GM12873 (cell line): ENCODE results near the gene NUPR2.

Experiments
- TF ChIP-seq, protein P1 (sequence below): IDR thresholded peaks from 2 replicates; pipeline ENCODE4 v1.5.1; 2012; ENCODE audit warnings: low read depth, mild to moderate bottlenecking, moderate library complexity, low read length, control low read depth; ENCODE audit not compliant: insufficient read depth; ENCODE audit errors: missing control alignments

NUPR2 gene

GRCh38 chr7:56087445-56087844 lies 28.8 kb downstream of the NUPR2 start:
- TF ChIP-seq, protein P1, sequence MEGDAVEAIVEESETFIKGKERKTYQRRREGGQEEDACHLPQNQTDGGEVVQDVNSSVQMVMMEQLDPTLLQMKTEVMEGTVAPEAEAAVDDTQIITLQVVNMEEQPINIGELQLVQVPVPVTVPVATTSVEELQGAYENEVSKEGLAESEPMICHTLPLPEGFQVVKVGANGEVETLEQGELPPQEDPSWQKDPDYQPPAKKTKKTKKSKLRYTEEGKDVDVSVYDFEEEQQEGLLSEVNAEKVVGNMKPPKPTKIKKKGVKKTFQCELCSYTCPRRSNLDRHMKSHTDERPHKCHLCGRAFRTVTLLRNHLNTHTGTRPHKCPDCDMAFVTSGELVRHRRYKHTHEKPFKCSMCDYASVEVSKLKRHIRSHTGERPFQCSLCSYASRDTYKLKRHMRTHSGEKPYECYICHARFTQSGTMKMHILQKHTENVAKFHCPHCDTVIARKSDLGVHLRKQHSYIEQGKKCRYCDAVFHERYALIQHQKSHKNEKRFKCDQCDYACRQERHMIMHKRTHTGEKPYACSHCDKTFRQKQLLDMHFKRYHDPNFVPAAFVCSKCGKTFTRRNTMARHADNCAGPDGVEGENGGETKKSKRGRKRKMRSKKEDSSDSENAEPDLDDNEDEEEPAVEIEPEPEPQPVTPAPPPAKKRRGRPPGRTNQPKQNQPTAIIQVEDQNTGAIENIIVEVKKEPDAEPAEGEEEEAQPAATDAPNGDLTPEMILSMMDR = no peak

DNA sequence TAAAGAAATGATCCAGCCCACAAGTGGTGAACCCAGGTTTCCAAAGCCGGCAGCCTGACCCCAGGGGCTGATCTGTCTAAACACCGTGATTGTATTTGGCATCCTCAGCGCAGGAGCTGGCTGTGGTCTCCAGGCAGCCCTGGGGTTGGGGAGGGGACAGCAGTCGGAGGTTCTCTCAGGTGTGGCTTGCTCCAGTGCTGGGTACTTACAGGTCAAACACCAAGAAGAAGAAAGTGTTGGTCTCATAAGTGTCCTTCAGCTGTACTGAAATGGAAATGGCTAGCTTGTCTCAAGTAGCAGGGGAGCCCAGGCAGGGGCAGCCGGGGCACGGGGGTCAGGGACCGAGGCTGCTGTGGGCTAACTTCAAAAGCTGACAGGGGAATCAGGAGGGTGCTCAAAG lies 29.5 kb downstream of the NUPR2 start:
- TF ChIP-seq, protein P1 = no peak

DNA sequence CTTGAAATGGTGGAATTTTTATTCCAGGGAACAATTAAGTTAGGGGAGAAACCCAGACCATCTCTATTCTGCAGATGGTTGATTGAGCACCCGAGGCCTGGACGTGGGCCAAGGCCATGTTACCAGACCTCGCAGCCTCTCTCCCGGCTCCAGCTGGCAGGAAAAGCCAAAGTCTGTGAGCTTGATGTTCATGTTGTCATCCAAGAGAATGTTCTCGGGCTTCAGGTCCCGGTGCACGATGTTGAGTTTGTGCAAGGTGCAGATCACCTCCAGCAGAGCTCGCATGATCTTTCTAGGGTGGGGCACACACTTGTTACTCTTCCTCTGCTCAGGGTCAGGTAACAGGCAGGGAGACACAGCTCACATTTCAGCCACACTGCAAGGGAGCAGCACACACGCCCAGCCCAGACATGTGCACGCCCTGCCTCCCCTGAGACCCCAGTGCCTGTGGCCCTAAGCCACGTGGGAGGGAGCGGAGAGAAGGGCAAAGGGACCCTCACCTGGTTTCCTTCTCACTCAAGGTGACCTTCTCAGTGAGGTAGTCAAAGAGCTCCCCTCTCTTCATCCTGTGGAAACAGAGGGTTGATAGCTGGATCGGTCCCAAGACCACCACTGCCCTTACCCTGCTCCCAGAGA lies 32.9 kb downstream of the NUPR2 start:
- TF ChIP-seq, protein P1 = no peak

GRCh38 chr7:56081626-56082340 lies 34.4 kb downstream of the NUPR2 start:
- TF ChIP-seq, protein P1 = no peak

- TF ChIP-seq, protein P1 = no peak
These were observed 36.6 kb downstream of the NUPR2 start for GRCh38 chr7:56079450-56080185.

DNA sequence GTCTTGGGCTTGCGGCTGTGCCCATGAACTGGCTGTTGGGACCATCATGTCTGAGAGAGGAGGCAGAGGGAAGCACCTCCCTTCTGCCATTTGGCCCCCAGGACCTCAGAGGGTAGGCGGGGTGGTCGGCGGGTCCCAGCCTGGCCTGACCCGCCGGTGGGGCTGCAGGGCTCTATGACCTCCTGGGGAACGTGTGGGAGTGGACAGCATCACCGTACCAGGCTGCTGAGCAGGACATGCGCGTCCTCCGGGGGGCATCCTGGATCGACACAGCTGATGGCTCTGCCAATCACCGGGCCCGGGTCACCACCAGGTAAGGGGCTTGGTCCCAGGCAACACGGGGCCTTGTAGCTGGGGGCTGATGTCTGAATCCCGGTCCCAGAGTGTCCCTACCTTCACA lies 38.0 kb downstream of the NUPR2 start:
- TF ChIP-seq, protein P1 = no peak

DNA sequence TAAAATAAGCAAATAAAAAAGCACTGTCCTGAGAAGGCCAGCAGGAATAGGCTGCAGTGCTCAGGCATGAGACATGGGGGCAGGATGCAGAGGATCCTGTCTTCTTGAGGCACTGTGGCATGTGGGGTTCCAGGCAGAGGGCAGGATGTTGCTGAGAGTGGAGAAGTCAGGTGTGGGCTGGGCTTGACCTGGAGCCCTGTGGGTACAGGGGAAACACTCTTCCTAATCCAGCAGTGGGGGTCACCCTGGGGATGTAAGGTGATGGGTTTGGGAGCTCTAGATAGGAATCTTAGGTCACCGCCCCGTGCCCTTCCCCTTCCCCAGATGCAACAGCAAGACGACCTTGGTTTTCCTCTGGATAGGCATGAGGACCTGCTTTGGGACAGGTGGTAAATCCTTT lies 38.5 kb downstream of the NUPR2 start:
- TF ChIP-seq, protein P1 = no peak
